Measurements from ENCODE around the gene OR10AD1. TPM values are rescaled to one million over a fixed set of nuclear protein-coding genes. Genes with fewer than 3 reads are reported as not detected.

Gene OR10AD1
- polyA plus RNA-seq, 1 donor (not counting 4 experiments of a cell fraction or from before 2014, with no cell fraction given): not detected

DNA sequence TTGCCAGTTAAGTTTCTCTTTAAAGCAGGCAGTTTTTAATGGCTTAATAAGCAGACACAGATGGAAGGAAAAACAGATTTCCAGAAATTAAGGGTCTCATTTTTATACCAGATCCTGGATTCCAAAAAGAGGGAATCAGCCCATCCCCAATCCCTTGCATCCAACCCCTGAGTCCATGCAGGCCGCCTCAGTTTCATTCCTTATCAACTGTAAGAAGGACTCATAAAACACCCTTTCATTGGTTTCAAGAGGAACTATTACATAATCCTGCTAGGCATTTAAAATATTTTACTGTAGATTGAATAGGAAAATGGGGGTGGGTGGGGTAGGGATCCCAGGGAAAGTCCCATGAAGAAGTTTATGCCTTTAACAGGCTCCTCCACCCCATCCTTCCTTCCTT lies 10.2 kb downstream of the OR10AD1 start:
- no peak overlapping the region for H2AFZ ChIP-seq (ENCODE audit: control insufficient read depth, low read length)
- no peak for DNase-seq (ENCODE audit: low read depth, low spot score)
- H3K79me2 ChIP-seq (ENCODE audit: control insufficient read depth, insufficient read depth, low read length): no peaks in the 10 kb centered on the region
- dilution Hi-C loops (cut with MboI; ENCODE audit: extremely low pct_ligation_motif_present, low sequenced_read_pairs): no loop called here
- no peak overlapping the region for H3K4me2 ChIP-seq (ENCODE audit: control insufficient read depth, extremely low read depth, insufficient read depth, low read depth, low read length)
- no peaks in the 10 kb centered on the region for H3K9me3 ChIP-seq (ENCODE audit: control insufficient read depth, low read depth, low read length)
- no peaks in the 10 kb centered on the region for H4K20me1 ChIP-seq (ENCODE audit: control insufficient read depth, extremely low read depth, insufficient read depth, low read length)
- peaks cover 7% of the 10 kb centered on the region for H3K4me1 ChIP-seq (ENCODE audit: control insufficient read depth, extremely low read depth, insufficient read depth, low read length)
- no peak overlapping the region for H3K27ac ChIP-seq (ENCODE audit: control insufficient read depth, insufficient read depth, low read length)
- no peaks in the 10 kb centered on the region for H3K9me1 ChIP-seq (ENCODE audit: control insufficient read depth, extremely low read depth, insufficient read depth, low read length)
- H3K36me3 ChIP-seq (ENCODE audit: control insufficient read depth in 2 of 2, extremely low read depth in 1 of 2, insufficient read depth in 2 of 2, low read length in 2 of 2): no peaks in the 10 kb centered on the region
- H3K9ac ChIP-seq (ENCODE audit: control insufficient read depth, extremely low read depth, insufficient read depth, low read length): no peak overlapping the region
- no peak overlapping the region for H3K4me3 ChIP-seq (ENCODE audit: control insufficient read depth in 2 of 3, extremely low read depth in 1 of 3, insufficient read depth in 2 of 3, low read depth in 1 of 3, low read length in 3 of 3)
- no peaks in the 10 kb centered on the region for H3K27me3 ChIP-seq (ENCODE audit: control insufficient read depth, extremely low read depth, insufficient read depth, low read length)
- FAIRE-seq: no peak
- TF ChIP-seq, protein P1, sequence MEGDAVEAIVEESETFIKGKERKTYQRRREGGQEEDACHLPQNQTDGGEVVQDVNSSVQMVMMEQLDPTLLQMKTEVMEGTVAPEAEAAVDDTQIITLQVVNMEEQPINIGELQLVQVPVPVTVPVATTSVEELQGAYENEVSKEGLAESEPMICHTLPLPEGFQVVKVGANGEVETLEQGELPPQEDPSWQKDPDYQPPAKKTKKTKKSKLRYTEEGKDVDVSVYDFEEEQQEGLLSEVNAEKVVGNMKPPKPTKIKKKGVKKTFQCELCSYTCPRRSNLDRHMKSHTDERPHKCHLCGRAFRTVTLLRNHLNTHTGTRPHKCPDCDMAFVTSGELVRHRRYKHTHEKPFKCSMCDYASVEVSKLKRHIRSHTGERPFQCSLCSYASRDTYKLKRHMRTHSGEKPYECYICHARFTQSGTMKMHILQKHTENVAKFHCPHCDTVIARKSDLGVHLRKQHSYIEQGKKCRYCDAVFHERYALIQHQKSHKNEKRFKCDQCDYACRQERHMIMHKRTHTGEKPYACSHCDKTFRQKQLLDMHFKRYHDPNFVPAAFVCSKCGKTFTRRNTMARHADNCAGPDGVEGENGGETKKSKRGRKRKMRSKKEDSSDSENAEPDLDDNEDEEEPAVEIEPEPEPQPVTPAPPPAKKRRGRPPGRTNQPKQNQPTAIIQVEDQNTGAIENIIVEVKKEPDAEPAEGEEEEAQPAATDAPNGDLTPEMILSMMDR (optimal IDR thresholded peaks at IDR 0.05 in 1 of 3, IDR thresholded peaks at IDR 0.05 in 1 of 3, conservative IDR thresholded peaks at IDR 0.05 in 1 of 3; ENCODE audit: extremely low read depth in 1 of 3, insufficient read depth in 2 of 3, low read length in 3 of 3): no peak
- no peak for TF ChIP-seq EZH2 (IDR thresholded peaks at IDR 0.05; ENCODE audit: low read length)

DNA sequence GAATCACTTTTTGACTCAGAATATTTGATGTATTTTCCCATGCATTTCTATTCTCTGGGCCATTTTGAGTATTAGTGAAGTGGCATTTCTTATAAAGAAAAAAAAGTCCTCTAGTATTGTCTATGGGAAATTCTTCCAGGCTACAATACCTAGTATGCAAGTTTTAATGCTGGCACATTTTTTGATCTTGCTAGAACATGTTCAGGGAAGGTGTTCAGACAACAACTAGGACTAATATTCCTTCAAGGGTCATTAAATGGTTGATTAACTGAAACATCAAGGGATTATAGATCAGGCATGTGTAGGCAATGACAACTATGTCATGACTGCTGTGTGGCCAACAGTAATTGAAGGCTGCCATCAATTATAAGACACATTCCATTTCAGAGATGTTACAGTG lies 12.0 kb downstream of the OR10AD1 start:
- Histone ChIP-seq H3K4me3 (ENCODE audit: control insufficient read depth in 2 of 3, extremely low read depth in 1 of 3, insufficient read depth in 2 of 3, low read depth in 1 of 3, low read length in 3 of 3) (no peak overlapping the region), H3K9me1 (ENCODE audit: control insufficient read depth, extremely low read depth, insufficient read depth, low read length) (no peaks in the 10 kb centered on the region), H4K20me1 (ENCODE audit: control insufficient read depth, extremely low read depth, insufficient read depth, low read length) (no peaks in the 10 kb centered on the region), H2AFZ (ENCODE audit: control insufficient read depth, low read length) (no peak overlapping the region), H3K9ac (ENCODE audit: control insufficient read depth, extremely low read depth, insufficient read depth, low read length) (no peak overlapping the region), H3K9me3 (ENCODE audit: control insufficient read depth, low read depth, low read length) (no peaks in the 10 kb centered on the region), H3K36me3 (ENCODE audit: control insufficient read depth in 2 of 2, extremely low read depth in 1 of 2, insufficient read depth in 2 of 2, low read length in 2 of 2) (no peaks in the 10 kb centered on the region), H3K27me3 (ENCODE audit: control insufficient read depth, extremely low read depth, insufficient read depth, low read length) (peaks cover 5% of the 10 kb centered on the region), H3K4me1 (ENCODE audit: control insufficient read depth, extremely low read depth, insufficient read depth, low read length) (peaks cover 7% of the 10 kb centered on the region), H3K4me2 (ENCODE audit: control insufficient read depth, extremely low read depth, insufficient read depth, low read depth, low read length) (peak overlapping the region; percentile 17), H3K79me2 (ENCODE audit: control insufficient read depth, insufficient read depth, low read length) (no peaks in the 10 kb centered on the region), H3K27ac (ENCODE audit: control insufficient read depth, insufficient read depth, low read length) (no peak overlapping the region)
- dilution Hi-C loops (cut with MboI; ENCODE audit: extremely low pct_ligation_motif_present, low sequenced_read_pairs): no loop called here
- FAIRE-seq (peak; percentile 46), DNase-seq (ENCODE audit: low read depth, low spot score) (no peak)
- TF ChIP-seq, protein P1 (optimal IDR thresholded peaks at IDR 0.05 in 1 of 3, IDR thresholded peaks at IDR 0.05 in 1 of 3, conservative IDR thresholded peaks at IDR 0.05 in 1 of 3; ENCODE audit: extremely low read depth in 1 of 3, insufficient read depth in 2 of 3, low read length in 3 of 3): no peak
- TF ChIP-seq EZH2 (IDR thresholded peaks at IDR 0.05; ENCODE audit: low read length): no peak

Data from keratinocyte (primary cell).